BLaER1 (cell line): Measurements from ENCODE around the gene CYP8B1.

Experiments used
- H3K27ac ChIP-seq: shearing (Covaris generic); formaldehyde crosslinking; 2 replicates; pipeline ENCODE4 v1.8.1; 2022
- H3K27me3 ChIP-seq: shearing (Covaris generic); formaldehyde crosslinking; 2 replicates; pipeline ENCODE4 v1.8.1; 2022
- H3K36me3 ChIP-seq: shearing (Covaris generic); formaldehyde crosslinking; 2 replicates; pipeline ENCODE4 v1.8.1; 2022
- H3K4me1 ChIP-seq: shearing (Covaris generic); formaldehyde crosslinking; 2 replicates; pipeline ENCODE4 v1.8.1; 2022
- H3K4me2 ChIP-seq: shearing (Covaris generic); formaldehyde crosslinking; 2 replicates; pipeline ENCODE4 v1.8.1; 2022
- H3K4me3 ChIP-seq: shearing (Covaris generic); formaldehyde crosslinking; 2 replicates; pipeline ENCODE4 v1.8.1; 2022
- H3K9ac ChIP-seq: shearing (Covaris generic); formaldehyde crosslinking; 2 replicates; pipeline ENCODE4 v1.8.1; 2022
- H3K9me3 ChIP-seq: shearing (Covaris generic); formaldehyde crosslinking; 2 replicates; pipeline ENCODE4 v1.8.1; 2022
- H4K20me1 ChIP-seq: shearing (Covaris generic); formaldehyde crosslinking; 2 replicates; pipeline ENCODE4 v1.8.1; 2022
- Cebpa-rat ChIP-seq: shearing (Covaris generic); IDR thresholded peaks from 2 replicates; pipeline ENCODE4 v1.8.1; 2022

The CYP8B1 gene

DNA sequence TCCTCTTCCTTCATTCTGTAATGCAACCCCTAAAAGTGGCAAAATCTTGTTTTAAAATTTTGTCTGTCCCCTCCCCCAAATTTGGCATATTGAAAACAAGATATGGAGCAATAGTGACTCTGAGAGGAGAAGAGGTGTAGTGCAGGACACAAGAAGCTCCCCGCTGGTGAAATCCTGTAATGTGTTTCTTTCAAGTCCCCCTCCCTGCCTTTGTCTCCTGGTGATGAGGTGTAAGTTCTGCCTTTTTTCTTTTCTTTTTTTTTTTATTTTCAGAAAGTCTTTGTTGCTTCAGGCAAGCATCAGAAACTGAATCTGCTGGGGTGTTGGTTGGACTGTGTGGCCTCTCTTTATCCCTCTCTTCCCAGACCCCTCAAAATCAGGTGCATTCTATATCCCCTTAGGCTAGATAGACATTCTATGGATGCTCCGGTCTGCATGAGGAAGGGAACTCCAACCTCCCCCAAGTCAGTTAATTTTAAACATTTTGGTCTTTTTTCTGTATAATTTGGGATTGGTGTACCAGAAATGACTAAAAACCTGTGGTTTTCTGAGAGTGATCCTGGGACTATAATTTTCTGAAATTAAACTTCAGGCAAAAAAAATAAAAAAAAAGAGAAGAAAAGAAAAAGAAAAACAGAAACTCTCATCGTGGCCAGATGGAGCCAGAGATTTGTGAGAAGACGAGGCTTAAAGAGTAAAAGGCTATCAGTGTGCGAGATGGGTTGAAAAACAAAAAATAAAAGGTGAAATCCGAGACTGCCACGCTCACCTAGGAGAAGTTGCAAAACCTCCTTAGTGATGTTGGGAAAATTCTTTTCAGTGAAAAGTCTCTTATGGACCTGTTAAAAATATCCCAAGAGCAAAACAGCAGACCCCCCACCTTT is 45.0 kb downstream of the CYP8B1 start:
- TF ChIP-seq Cebpa-rat: no peak
- no peak overlapping the region for H3K27ac ChIP-seq

GRCh38 chr3:42829628-42830436 is 45.8 kb downstream of the CYP8B1 start:
- Histone ChIP-seq H3K4me2 (no peak overlapping the region), H3K36me3 (no peaks in the 10 kb centered on the region)

More for the DNA sequence above, 45.0 kb downstream of the CYP8B1 start:
- H3K27me3 ChIP-seq: no peaks in the 10 kb centered on the region
- no peak overlapping the region for H3K9ac ChIP-seq
- H3K4me1 ChIP-seq: peaks cover 8% of the 10 kb centered on the region
- H3K9me3 ChIP-seq: no peaks in the 10 kb centered on the region
- H3K36me3 ChIP-seq: no peaks in the 10 kb centered on the region
- no peak overlapping the region for H3K4me3 ChIP-seq
- 0 out of 2 replicates have a peak overlapping the region, but pooled peaks have one; percentile 3 for H3K4me2 ChIP-seq
- no peaks in the 10 kb centered on the region for H4K20me1 ChIP-seq

DNA sequence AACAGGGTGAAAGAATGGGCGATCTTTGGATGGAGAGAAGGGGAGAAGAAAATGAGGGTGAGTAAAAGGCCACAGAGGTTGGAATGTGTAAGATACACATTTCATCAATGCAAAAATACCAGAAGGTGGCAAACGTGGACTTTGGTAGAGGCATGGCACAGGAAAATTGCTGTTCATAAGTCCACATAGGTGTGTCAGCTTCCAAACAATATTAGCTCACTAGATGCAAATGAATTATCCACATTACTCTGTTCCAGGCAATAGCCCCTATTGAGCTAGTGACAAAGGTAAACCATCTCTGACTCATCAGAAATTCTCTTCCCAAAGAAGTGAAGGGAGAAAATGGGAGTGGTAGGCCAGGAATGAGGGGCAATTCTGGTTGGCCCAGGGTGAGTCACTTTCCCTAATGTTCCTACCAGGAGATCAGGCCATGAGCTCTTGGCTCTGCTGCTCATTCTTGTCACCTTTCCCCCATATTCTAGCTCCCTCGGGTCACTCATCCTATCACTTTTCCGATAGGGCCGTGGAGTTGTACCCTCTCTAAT is 46.5 kb downstream of the CYP8B1 start:
- Histone ChIP-seq H4K20me1 (no peaks in the 10 kb centered on the region), H3K4me2 (no peak overlapping the region), H3K4me1 (peaks cover 8% of the 10 kb centered on the region), H3K9me3 (no peaks in the 10 kb centered on the region), H3K4me3 (no peak overlapping the region), H3K36me3 (no peaks in the 10 kb centered on the region), H3K9ac (no peak overlapping the region), H3K27ac (no peak overlapping the region), H3K27me3 (no peaks in the 10 kb centered on the region)
- TF ChIP-seq Cebpa-rat: no peak

More at GRCh38 chr3:42829628-42830436, 45.8 kb downstream of the CYP8B1 start:
- Histone ChIP-seq H3K27ac (no peak overlapping the region), H3K4me3 (no peak overlapping the region), H3K9ac (no peak overlapping the region), H4K20me1 (no peaks in the 10 kb centered on the region), H3K9me3 (no peaks in the 10 kb centered on the region), H3K4me1 (peaks cover 8% of the 10 kb centered on the region), H3K27me3 (no peaks in the 10 kb centered on the region)
- TF ChIP-seq Cebpa-rat: no peak

GRCh38 chr3:42827654-42828053 is 48.0 kb downstream of the CYP8B1 start:
- Histone ChIP-seq H3K27me3 (no peaks in the 10 kb centered on the region), H3K4me2 (no peak overlapping the region), H3K9me3 (no peaks in the 10 kb centered on the region), H4K20me1 (no peaks in the 10 kb centered on the region), H3K4me3 (no peak overlapping the region), H3K9ac (no peak overlapping the region), H3K27ac (no peak overlapping the region), H3K4me1 (peaks cover 8% of the 10 kb centered on the region), H3K36me3 (no peaks in the 10 kb centered on the region)
- TF ChIP-seq Cebpa-rat: no peak

GRCh38 chr3:42827023-42827422 is 48.7 kb downstream of the CYP8B1 start:
- H3K27me3 ChIP-seq: no peaks in the 10 kb centered on the region
- H3K27ac ChIP-seq: no peak overlapping the region
- no peak overlapping the region for H3K4me3 ChIP-seq
- H3K9me3 ChIP-seq: no peaks in the 10 kb centered on the region
- no peak overlapping the region for H3K4me2 ChIP-seq
- TF ChIP-seq Cebpa-rat: no peak
- peaks cover 8% of the 10 kb centered on the region for H3K4me1 ChIP-seq
- H3K9ac ChIP-seq: no peak overlapping the region
- H4K20me1 ChIP-seq: no peaks in the 10 kb centered on the region
- H3K36me3 ChIP-seq: no peaks in the 10 kb centered on the region

DNA sequence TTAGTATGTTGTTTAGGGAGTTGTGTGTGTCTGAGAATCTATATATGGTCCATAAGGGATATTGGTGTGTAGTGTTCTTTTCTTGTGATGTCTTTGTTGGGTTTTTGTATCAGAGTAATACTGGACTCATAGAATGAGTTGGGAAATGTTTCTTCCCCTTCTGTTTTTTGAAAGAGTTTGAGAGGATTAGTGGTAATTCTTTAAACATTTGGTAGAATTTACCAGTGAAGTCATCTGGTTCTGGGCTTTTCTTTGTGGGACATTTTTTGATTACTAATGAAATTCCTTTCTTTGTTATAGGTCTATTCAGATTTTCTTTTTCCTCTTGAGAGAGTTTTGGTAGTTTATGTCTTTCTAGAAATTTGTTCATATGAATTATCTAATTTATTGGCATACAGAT is 49.5 kb downstream of the CYP8B1 start:
- Histone ChIP-seq H4K20me1 (no peaks in the 10 kb centered on the region), H3K27me3 (no peaks in the 10 kb centered on the region), H3K9ac (no peak overlapping the region), H3K4me1 (peaks cover 7% of the 10 kb centered on the region), H3K4me3 (no peak overlapping the region), H3K36me3 (no peaks in the 10 kb centered on the region), H3K4me2 (no peak overlapping the region), H3K27ac (no peak overlapping the region), H3K9me3 (no peaks in the 10 kb centered on the region)
- TF ChIP-seq Cebpa-rat: no peak

- H3K36me3 ChIP-seq: no peaks in the 10 kb centered on the region
- H3K4me2 ChIP-seq: no peak overlapping the region
- H3K27me3 ChIP-seq: no peaks in the 10 kb centered on the region
- no peak overlapping the region for H3K9ac ChIP-seq
- no peaks in the 10 kb centered on the region for H3K4me1 ChIP-seq
- no peak overlapping the region for H3K4me3 ChIP-seq
- TF ChIP-seq Cebpa-rat: no peak
- no peaks in the 10 kb centered on the region for H3K9me3 ChIP-seq
- no peaks in the 10 kb centered on the region for H4K20me1 ChIP-seq
- no peak overlapping the region; the same call in 1 of the 2 replicates for H3K27ac ChIP-seq
Measured at GRCh38 chr3:42823351-42823750, 52.3 kb downstream of the CYP8B1 start.

DNA sequence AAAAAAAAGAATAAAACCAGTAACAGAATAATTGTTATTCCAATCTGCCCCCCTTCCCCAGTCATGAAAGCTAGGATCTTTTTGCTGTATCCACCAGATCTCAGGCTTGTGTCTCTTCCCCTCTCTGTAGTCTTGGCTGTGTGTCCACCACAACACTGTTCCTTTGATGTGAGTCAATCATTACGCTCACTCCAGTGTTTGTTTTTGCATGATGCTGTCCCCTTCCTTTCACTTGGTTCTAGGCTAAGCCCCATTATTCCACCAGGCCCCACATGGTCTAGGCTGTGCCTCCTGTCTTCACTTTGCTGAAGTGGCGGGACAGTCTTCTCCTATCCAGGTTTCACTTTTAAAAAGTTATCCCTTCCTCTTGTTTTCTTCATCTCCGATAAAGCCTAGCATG is 52.9 kb downstream of the CYP8B1 start:
- Histone ChIP-seq H3K4me3 (no peak overlapping the region), H3K4me2 (no peak overlapping the region), H3K27ac (no peak overlapping the region; the same call in 1 of the 2 replicates), H4K20me1 (no peaks in the 10 kb centered on the region), H3K9me3 (no peaks in the 10 kb centered on the region), H3K4me1 (no peaks in the 10 kb centered on the region), H3K36me3 (no peaks in the 10 kb centered on the region), H3K9ac (no peak overlapping the region), H3K27me3 (no peaks in the 10 kb centered on the region)
- TF ChIP-seq Cebpa-rat: no peak
